ENCODE data around the gene TNFRSF1B.

DNA sequence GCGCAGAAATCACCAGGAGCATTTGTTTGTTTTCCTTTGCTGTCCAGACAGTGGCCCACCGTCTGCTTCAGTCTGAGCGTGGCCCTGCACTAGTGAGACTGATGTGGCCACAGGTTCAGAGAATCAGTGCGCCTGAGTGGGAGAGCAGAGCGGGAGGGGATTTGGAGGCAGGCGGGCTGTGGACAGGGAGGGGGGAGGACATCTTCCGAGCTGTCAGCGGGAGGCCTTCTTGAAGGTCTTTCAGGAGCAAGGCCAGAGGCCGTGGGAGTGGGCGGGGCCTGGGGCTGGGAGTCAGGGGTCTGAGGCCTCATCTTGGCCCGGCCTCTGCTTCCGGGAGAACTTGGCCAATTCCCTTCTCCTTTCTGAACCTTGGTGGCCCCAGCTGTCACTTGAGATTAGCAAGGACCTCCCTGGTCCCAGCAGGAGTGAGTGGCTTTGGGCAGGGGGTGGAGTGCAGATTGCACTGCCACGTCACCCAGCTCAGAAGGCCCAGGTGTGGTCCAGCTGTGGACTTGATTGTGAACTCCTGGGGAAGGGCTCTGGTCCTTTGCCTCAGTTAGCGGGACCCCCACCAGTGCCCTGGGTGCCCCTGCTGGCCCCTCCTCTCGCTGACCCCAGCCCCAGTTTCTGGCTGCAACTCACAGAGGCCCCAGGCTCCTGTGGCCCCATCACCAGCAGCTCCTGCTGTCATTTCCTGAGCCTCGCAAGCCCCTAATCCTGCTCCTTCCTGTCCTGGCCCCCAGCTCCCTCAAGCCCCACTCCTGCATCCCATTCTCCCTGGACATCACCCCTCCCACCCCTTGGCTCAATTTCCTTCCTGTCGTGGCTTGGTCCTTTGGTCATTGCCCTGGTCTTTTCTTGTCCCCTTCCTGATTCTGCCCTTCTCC, 8.4 kb downstream of the TNFRSF1B start:
- TF ChIP-seq GATA1 (IDR thresholded peaks at IDR 0.05; ENCODE audit: low read depth, low read length) = no peak
- no peak for TF ChIP-seq POLR2A (IDR thresholded peaks at IDR 0.05; ENCODE audit: low read length)

Data from erythroblast (primary cell).